ENCODE results near the gene TAS2R14.

GRCh38 chr12:10904686-10905085 is 34.4 kb downstream of the TAS2R14 start:
- TF ChIP-seq REST (IDR thresholded peaks at IDR 0.05; ENCODE audit: borderline replicate concordance) (no peak), RAD21 (conservative IDR thresholded peaks at IDR 0.05) (no peak), CTCF (IDR thresholded peaks at IDR 0.05; ENCODE audit: poor library complexity, severe bottlenecking) (no peak), POLR2AphosphoS5 (IDR thresholded peaks at IDR 0.05) (no peak)

All from neural cell (in vitro differentiated cells).